ENCODE data around the gene ZNF304. TPM values are rescaled to one million over a fixed set of nuclear protein-coding genes. Genes with fewer than 3 reads are reported as not detected.

ZNF304 gene
- total and polyA plus RNA-seq, 2 donors = 7.9 to 10.7 TPM

GRCh38 chr19:57348136-57348535 lies 2.9 kb upstream of the ZNF304 start:
- no peak overlapping the region for H3K27ac ChIP-seq (ENCODE audit: low read depth in 1 of 2, low read length in 1 of 2)
- peaks cover 7 to 16% of the 10 kb centered on the region in 2 donors for H3K4me1 ChIP-seq (ENCODE audit: control insufficient read depth in 2 of 2, insufficient read depth in 2 of 2, low read length in 2 of 2)
- DNase-seq (ENCODE audit: low read depth in 6 of 9, low spot score in 9 of 9) = no peak
- WGBS = 86% methylated on average over 3 of the region's 3 CpGs
- H3K9me3 ChIP-seq (ENCODE audit: control insufficient read depth in 2 of 2, insufficient read depth in 1 of 2, low read length in 1 of 2) = no peaks in the 10 kb centered on the region
- H3K4me3 ChIP-seq (ENCODE audit: low read length in 2 of 2) = no peak overlapping the region
- H3K36me3 ChIP-seq (ENCODE audit: control insufficient read depth in 2 of 2, insufficient read depth in 2 of 2, low read length in 1 of 2) = peaks cover 0 to under 1% of the 10 kb centered on the region in 2 donors
- no peaks in the 10 kb centered on the region for H3K27me3 ChIP-seq (ENCODE audit: control insufficient read depth in 2 of 2, insufficient read depth in 1 of 2, low read length in 1 of 2)

GRCh38 chr19:57351867-57352266 lies 796 bp downstream of the ZNF304 start:
- H3K27ac ChIP-seq (ENCODE audit: low read depth in 1 of 2, low read length in 1 of 2) = no peak overlapping the region
- WGBS = 35% methylated on average over 7 of the region's 7 CpGs

GRCh38 chr19:57355916-57356315 lies 4.8 kb downstream of the ZNF304 start:
- Histone ChIP-seq H3K27me3 (ENCODE audit: control insufficient read depth in 2 of 2, insufficient read depth in 1 of 2, low read length in 1 of 2) (no peaks in the 10 kb centered on the region), H3K36me3 (ENCODE audit: control insufficient read depth in 2 of 2, insufficient read depth in 2 of 2, low read length in 1 of 2) (peaks cover 47 to 51% of the 10 kb centered on the region in 2 donors), H3K27ac (ENCODE audit: low read depth in 1 of 2, low read length in 1 of 2) (no peak overlapping the region), H3K4me1 (ENCODE audit: control insufficient read depth in 2 of 2, insufficient read depth in 2 of 2, low read length in 2 of 2) (peaks cover 7 to 11% of the 10 kb centered on the region in 2 donors), H3K4me3 (ENCODE audit: low read length in 2 of 2) (no peak overlapping the region), H3K9me3 (ENCODE audit: control insufficient read depth in 2 of 2, insufficient read depth in 1 of 2, low read length in 1 of 2) (peaks cover 0 to 4% of the 10 kb centered on the region in 2 donors)
- WGBS = 86% methylated on average over 4 of the region's 4 CpGs
- no peak for DNase-seq (ENCODE audit: low read depth in 6 of 9, low spot score in 9 of 9)

More at GRCh38 chr19:57351867-57352266, 796 bp downstream of the ZNF304 start:
- DNase-seq (ENCODE audit: low read depth in 6 of 9, low spot score in 9 of 9) = peak in 1 of 9 donors; percentile 0
- peaks cover 25 to 30% of the 10 kb centered on the region in 2 donors for H3K36me3 ChIP-seq (ENCODE audit: control insufficient read depth in 2 of 2, insufficient read depth in 2 of 2, low read length in 1 of 2)
- H3K9me3 ChIP-seq (ENCODE audit: control insufficient read depth in 2 of 2, insufficient read depth in 1 of 2, low read length in 1 of 2) = peaks cover 0 to 4% of the 10 kb centered on the region in 2 donors
- H3K4me3 ChIP-seq (ENCODE audit: low read length in 2 of 2) = peak overlapping the region; percentile 83 to 95
- peaks cover 7 to 16% of the 10 kb centered on the region in 2 donors for H3K4me1 ChIP-seq (ENCODE audit: control insufficient read depth in 2 of 2, insufficient read depth in 2 of 2, low read length in 2 of 2)
- H3K27me3 ChIP-seq (ENCODE audit: control insufficient read depth in 2 of 2, insufficient read depth in 1 of 2, low read length in 1 of 2) = no peaks in the 10 kb centered on the region

- DNase-seq (ENCODE audit: low read depth in 6 of 9, low spot score in 9 of 9) = no peak
- peaks cover 47 to 51% of the 10 kb centered on the region in 2 donors for H3K36me3 ChIP-seq (ENCODE audit: control insufficient read depth in 2 of 2, insufficient read depth in 2 of 2, low read length in 1 of 2)
- peaks cover 0 to 1% of the 10 kb centered on the region in 2 donors for H3K4me1 ChIP-seq (ENCODE audit: control insufficient read depth in 2 of 2, insufficient read depth in 2 of 2, low read length in 2 of 2)
- H3K27ac ChIP-seq (ENCODE audit: low read depth in 1 of 2, low read length in 1 of 2) = no peak overlapping the region
- H3K4me3 ChIP-seq (ENCODE audit: low read length in 2 of 2) = no peak overlapping the region
- H3K27me3 ChIP-seq (ENCODE audit: control insufficient read depth in 2 of 2, insufficient read depth in 1 of 2, low read length in 1 of 2) = no peaks in the 10 kb centered on the region
- H3K9me3 ChIP-seq (ENCODE audit: control insufficient read depth in 2 of 2, insufficient read depth in 1 of 2, low read length in 1 of 2) = peaks cover 0 to 4% of the 10 kb centered on the region in 2 donors
- WGBS = over 99% methylated on average over 5 of the region's 5 CpGs
Measured at GRCh38 chr19:57357406-57357805, 6.3 kb downstream of the ZNF304 start.

- Histone ChIP-seq H3K9me3 (ENCODE audit: control insufficient read depth in 2 of 2, insufficient read depth in 1 of 2, low read length in 1 of 2) (peaks cover 0 to 4% of the 10 kb centered on the region in 2 donors), H3K27ac (ENCODE audit: low read depth in 1 of 2, low read length in 1 of 2) (no peak overlapping the region), H3K36me3 (ENCODE audit: control insufficient read depth in 2 of 2, insufficient read depth in 2 of 2, low read length in 1 of 2) (peaks cover 42 to 47% of the 10 kb centered on the region in 2 donors)
Measured at GRCh38 chr19:57359300-57359699, 8.2 kb downstream of the ZNF304 start.

GRCh38 chr19:57362419-57362818 lies 11.3 kb downstream of the ZNF304 start:
- peaks cover 11% of the 10 kb centered on the region in 2 donors for H3K4me1 ChIP-seq (ENCODE audit: control insufficient read depth in 2 of 2, insufficient read depth in 2 of 2, low read length in 2 of 2)
- 95% methylated on average over 2 of the region's 2 CpGs for WGBS

More at GRCh38 chr19:57359300-57359699, 8.2 kb downstream of the ZNF304 start:
- Histone ChIP-seq H3K4me1 (ENCODE audit: control insufficient read depth in 2 of 2, insufficient read depth in 2 of 2, low read length in 2 of 2) (peaks cover 11% of the 10 kb centered on the region in 2 donors), H3K27me3 (ENCODE audit: control insufficient read depth in 2 of 2, insufficient read depth in 1 of 2, low read length in 1 of 2) (no peaks in the 10 kb centered on the region), H3K4me3 (ENCODE audit: low read length in 2 of 2) (no peak overlapping the region)
- no peak for DNase-seq (ENCODE audit: low read depth in 6 of 9, low spot score in 9 of 9)

GRCh38 chr19:57362997-57363687 lies 12.1 kb downstream of the ZNF304 start, which contains the start of the genes TRAPPC2B and ZNF547:
TRAPPC2B (plus strand) TSS chr19:57363551; CDS start chr19:57364834, 1,283 bp downstream.
ZNF547 (plus strand) TSS chr19:57363551; CDS start chr19:57368556, 5,005 bp downstream.
- under 1% methylated on average over 47 of the region's 47 CpGs for WGBS
- no peaks in the 10 kb centered on the region for H3K9me3 ChIP-seq (ENCODE audit: control insufficient read depth in 2 of 2, insufficient read depth in 1 of 2, low read length in 1 of 2)
- peaks cover 8 to 11% of the 10 kb centered on the region in 2 donors for H3K36me3 ChIP-seq (ENCODE audit: control insufficient read depth in 2 of 2, insufficient read depth in 2 of 2, low read length in 1 of 2)
- H3K4me1 ChIP-seq (ENCODE audit: control insufficient read depth in 2 of 2, insufficient read depth in 2 of 2, low read length in 2 of 2) = peaks cover 11% of the 10 kb centered on the region in 2 donors
- peak; percentile 98 to 100 (median 99) for DNase-seq (ENCODE audit: low read depth in 6 of 9, low spot score in 9 of 9)
- no peaks in the 10 kb centered on the region for H3K27me3 ChIP-seq (ENCODE audit: control insufficient read depth in 2 of 2, insufficient read depth in 1 of 2, low read length in 1 of 2)
- peak within 1 kb of the TSS; percentile 91 to 92 for H3K27ac ChIP-seq (ENCODE audit: low read depth in 1 of 2, low read length in 1 of 2)
- peak within 1 kb of the TSS; percentile 67 to 70 for H3K4me3 ChIP-seq (ENCODE audit: low read length in 2 of 2)

More at GRCh38 chr19:57362419-57362818, 11.3 kb downstream of the ZNF304 start:
- Histone ChIP-seq H3K36me3 (ENCODE audit: control insufficient read depth in 2 of 2, insufficient read depth in 2 of 2, low read length in 1 of 2) (peaks cover 15 to 17% of the 10 kb centered on the region in 2 donors), H3K27me3 (ENCODE audit: control insufficient read depth in 2 of 2, insufficient read depth in 1 of 2, low read length in 1 of 2) (no peaks in the 10 kb centered on the region), H3K27ac (ENCODE audit: low read depth in 1 of 2, low read length in 1 of 2) (peak overlapping the region in 1 of 2 donors; percentile 91), H3K4me3 (ENCODE audit: low read length in 2 of 2) (peak overlapping the region in 1 of 2 donors; percentile 70), H3K9me3 (ENCODE audit: control insufficient read depth in 2 of 2, insufficient read depth in 1 of 2, low read length in 1 of 2) (no peaks in the 10 kb centered on the region)
- no peak for DNase-seq (ENCODE audit: low read depth in 6 of 9, low spot score in 9 of 9)

- peaks cover 11% of the 10 kb centered on the region in 2 donors for H3K4me1 ChIP-seq (ENCODE audit: control insufficient read depth in 2 of 2, insufficient read depth in 2 of 2, low read length in 2 of 2)
- no peaks in the 10 kb centered on the region for H3K27me3 ChIP-seq (ENCODE audit: control insufficient read depth in 2 of 2, insufficient read depth in 1 of 2, low read length in 1 of 2)
- 1% methylated on average over 18 of the region's 18 CpGs for WGBS
- peaks cover 4 to 11% of the 10 kb centered on the region in 2 donors for H3K36me3 ChIP-seq (ENCODE audit: control insufficient read depth in 2 of 2, insufficient read depth in 2 of 2, low read length in 1 of 2)
- peak overlapping the region; percentile 91 for H3K27ac ChIP-seq (ENCODE audit: low read depth in 1 of 2, low read length in 1 of 2)
- H3K9me3 ChIP-seq (ENCODE audit: control insufficient read depth in 2 of 2, insufficient read depth in 1 of 2, low read length in 1 of 2) = no peaks in the 10 kb centered on the region
- no peak for DNase-seq (ENCODE audit: low read depth in 6 of 9, low spot score in 9 of 9)
- H3K4me3 ChIP-seq (ENCODE audit: low read length in 2 of 2) = peak overlapping the region; percentile 67 to 70
Measured at GRCh38 chr19:57363688-57364181, 12.7 kb downstream of the ZNF304 start.

GRCh38 chr19:57366776-57367175 lies 15.7 kb downstream of the ZNF304 start:
- Histone ChIP-seq H3K4me1 (ENCODE audit: control insufficient read depth in 2 of 2, insufficient read depth in 2 of 2, low read length in 2 of 2) (peaks cover 11% of the 10 kb centered on the region in 2 donors), H3K36me3 (ENCODE audit: control insufficient read depth in 2 of 2, insufficient read depth in 2 of 2, low read length in 1 of 2) (peaks cover 1 to 6% of the 10 kb centered on the region in 2 donors), H3K9me3 (ENCODE audit: control insufficient read depth in 2 of 2, insufficient read depth in 1 of 2, low read length in 1 of 2) (no peaks in the 10 kb centered on the region), H3K27ac (ENCODE audit: low read depth in 1 of 2, low read length in 1 of 2) (no peak overlapping the region), H3K4me3 (ENCODE audit: low read length in 2 of 2) (no peak overlapping the region), H3K27me3 (ENCODE audit: control insufficient read depth in 2 of 2, insufficient read depth in 1 of 2, low read length in 1 of 2) (no peaks in the 10 kb centered on the region)
- WGBS = 98% methylated on average over 2 of the region's 2 CpGs
- no peak for DNase-seq (ENCODE audit: low read depth in 6 of 9, low spot score in 9 of 9)
